Fibroblast of the aortic adventitia (primary cell): ENCODE measurements around the gene UCHL3. TPM values are rescaled to one million over a fixed set of nuclear protein-coding genes. Genes with fewer than 3 reads are reported as not detected.

Experiments used
- DNase-seq: peaks from one replicate; pipeline ENCODE4 v3.0.0-alpha.2; 2010; ENCODE audit warnings: low read depth
- H3K4me3 ChIP-seq: 2 replicates; pipeline ENCODE4 v1.5.1; 2011; ENCODE audit warnings: low read depth, mild to moderate bottlenecking, control low read depth, low read length, moderate library complexity
- CTCF ChIP-seq: IDR thresholded peaks from 2 replicates; pipeline ENCODE4 v1.5.1; 2011; ENCODE audit warnings: mild to moderate bottlenecking, low read length, control low read depth, inconsistent platforms; ENCODE audit not compliant: insufficient read depth
- total RNA-seq: library from RNA; depleted of rRNA; stranded (reverse); fragments of >200 nt; gene quantifications from 2 replicates; pipeline ENCODE4 v1.2.3, GENCODE V29; 2012; ENCODE audit warnings: low replicate concordance

The UCHL3 gene
- total RNA-seq, 1 donor: 44.9 TPM

- H3K4me3 ChIP-seq: no peak overlapping the region
- DNase-seq: no peak
- TF ChIP-seq CTCF: no peak
These were observed 68.7 kb downstream of the UCHL3 start for GRCh38 chr13:75618308-75618707.

GRCh38 chr13:75620020-75620419, 70.4 kb downstream of the UCHL3 start:
- no peak for TF ChIP-seq CTCF
- H3K4me3 ChIP-seq: no peak overlapping the region
- peak; percentile 28 for DNase-seq

GRCh38 chr13:75621147-75621546, 71.6 kb downstream of the UCHL3 start:
- no peak for TF ChIP-seq CTCF
- peak; percentile 85 for DNase-seq
- peak overlapping the region; percentile 22 for H3K4me3 ChIP-seq

- TF ChIP-seq CTCF: no peak
- no peak for DNase-seq
- no peak overlapping the region for H3K4me3 ChIP-seq
These were observed 79.2 kb downstream of the UCHL3 start for GRCh38 chr13:75628801-75629200.

- peak; percentile 92 for DNase-seq
- H3K4me3 ChIP-seq: peak overlapping the region; percentile 10
- TF ChIP-seq CTCF: no peak
These were observed 83.7 kb downstream of the UCHL3 start for GRCh38 chr13:75633285-75633684.

GRCh38 chr13:75635101-75635827, 85.7 kb downstream of the UCHL3 start:
- peak overlapping the region; percentile 99 for H3K4me3 ChIP-seq
- peak; percentile 35 for DNase-seq
- no peak for TF ChIP-seq CTCF
